ENCODE data around the gene CFAP54.
A peak's percentile ranks its signal among the peaks of the same experiment; 100 is the strongest.

CFAP54 gene

GRCh38 chr12:96606644-96607043, 117.3 kb downstream of the CFAP54 start:
- no peak overlapping the region for H4K8ac ChIP-seq (ENCODE audit: low read depth, low read length)
- H3K79me2 ChIP-seq (ENCODE audit: control insufficient read depth, insufficient read depth, low read length, poor library complexity), result no peaks in the 10 kb centered on the region
- no peak overlapping the region for H2BK120ac ChIP-seq (ENCODE audit: insufficient read depth, low read length, poor library complexity)
- no peak overlapping the region for H2AFZ ChIP-seq (ENCODE audit: insufficient read depth, low read length, poor library complexity)
- H2AK5ac ChIP-seq (ENCODE audit: low read length), result no peak overlapping the region
- peaks cover 3% of the 10 kb centered on the region for H3K9me3 ChIP-seq (ENCODE audit: insufficient read depth, low read depth, low read length)
- no peak overlapping the region for H3K23ac ChIP-seq (ENCODE audit: low read length)
- H3K9ac ChIP-seq (ENCODE audit: low read length), result no peak overlapping the region
- no peak overlapping the region for H3K27ac ChIP-seq (ENCODE audit: low read depth, low read length)
- no peak overlapping the region for H4K12ac ChIP-seq (ENCODE audit: low read depth, low read length)
- no peak overlapping the region for H4K91ac ChIP-seq (ENCODE audit: low read depth, low read length)
- H3K4me1 ChIP-seq (ENCODE audit: control insufficient read depth in 1 of 2, insufficient read depth in 2 of 2, low read length in 2 of 2), result no peaks in the 10 kb centered on the region
- H3K36me3 ChIP-seq (ENCODE audit: control insufficient read depth in 1 of 2, insufficient read depth in 2 of 2, low read length in 2 of 2), result no peaks in the 10 kb centered on the region
- no peak overlapping the region for H3K14ac ChIP-seq (ENCODE audit: low read length)
- H3K4me2 ChIP-seq (ENCODE audit: low read length), result no peak overlapping the region
- no peaks in the 10 kb centered on the region for H3K27me3 ChIP-seq (ENCODE audit: insufficient read depth, low read length)
- no peaks in the 10 kb centered on the region for H3K79me1 ChIP-seq (ENCODE audit: low read length)
- no CpG with 5 or more reads among the region's 4 CpGs for WGBS (ENCODE audit: extremely low coverage, insufficient coverage, insufficient read length)
- DNase-seq, result no peak
- no peak overlapping the region for H3K18ac ChIP-seq (ENCODE audit: low read length)
- no peak overlapping the region for H3K4me3 ChIP-seq (ENCODE audit: low read depth, low read length)
- H3K4ac ChIP-seq (ENCODE audit: low read depth, low read length), result no peak overlapping the region
- H2BK5ac ChIP-seq (ENCODE audit: low read depth, low read length, poor library complexity), result no peak overlapping the region
- H2BK12ac ChIP-seq (ENCODE audit: low read length), result no peak overlapping the region

- no peak overlapping the region for H3K9ac ChIP-seq (ENCODE audit: low read length)
- DNase-seq, result peak in 1 of 2 donors; percentile 8
- no peaks in the 10 kb centered on the region for H3K79me2 ChIP-seq (ENCODE audit: control insufficient read depth, insufficient read depth, low read length, poor library complexity)
- no peak overlapping the region for H2AK5ac ChIP-seq (ENCODE audit: low read length)
- no peak overlapping the region for H2AFZ ChIP-seq (ENCODE audit: insufficient read depth, low read length, poor library complexity)
- no peak overlapping the region for H3K4ac ChIP-seq (ENCODE audit: low read depth, low read length)
- no peak overlapping the region for H3K4me2 ChIP-seq (ENCODE audit: low read length)
- H4K8ac ChIP-seq (ENCODE audit: low read depth, low read length), result no peak overlapping the region
- H3K4me1 ChIP-seq (ENCODE audit: control insufficient read depth in 1 of 2, insufficient read depth in 2 of 2, low read length in 2 of 2), result no peaks in the 10 kb centered on the region
- H4K12ac ChIP-seq (ENCODE audit: low read depth, low read length), result no peak overlapping the region
- WGBS (ENCODE audit: extremely low coverage, insufficient coverage, insufficient read length), result no CpG with 5 or more reads among the region's 2 CpGs
- H2BK5ac ChIP-seq (ENCODE audit: low read depth, low read length, poor library complexity), result no peak overlapping the region
- H3K4me3 ChIP-seq (ENCODE audit: low read depth, low read length), result no peak overlapping the region
- no peak overlapping the region for H3K14ac ChIP-seq (ENCODE audit: low read length)
- H3K36me3 ChIP-seq (ENCODE audit: control insufficient read depth in 1 of 2, insufficient read depth in 2 of 2, low read length in 2 of 2), result no peaks in the 10 kb centered on the region
- H3K9me3 ChIP-seq (ENCODE audit: insufficient read depth, low read depth, low read length), result no peaks in the 10 kb centered on the region
- H3K18ac ChIP-seq (ENCODE audit: low read length), result no peak overlapping the region
- no peaks in the 10 kb centered on the region for H3K27me3 ChIP-seq (ENCODE audit: insufficient read depth, low read length)
- H4K91ac ChIP-seq (ENCODE audit: low read depth, low read length), result no peak overlapping the region
- no peak overlapping the region for H3K27ac ChIP-seq (ENCODE audit: low read depth, low read length)
- no peak overlapping the region for H2BK120ac ChIP-seq (ENCODE audit: insufficient read depth, low read length, poor library complexity)
- H3K79me1 ChIP-seq (ENCODE audit: low read length), result no peaks in the 10 kb centered on the region
- no peak overlapping the region for H3K23ac ChIP-seq (ENCODE audit: low read length)
- no peak overlapping the region for H2BK12ac ChIP-seq (ENCODE audit: low read length)
Observed at GRCh38 chr12:96617178-96617577, 127.8 kb downstream of the CFAP54 start.

GRCh38 chr12:96623155-96623554, 133.8 kb downstream of the CFAP54 start:
- Histone ChIP-seq H2AFZ (ENCODE audit: insufficient read depth, low read length, poor library complexity) (no peak overlapping the region), H3K14ac (ENCODE audit: low read length) (no peak overlapping the region), H3K9me3 (ENCODE audit: insufficient read depth, low read depth, low read length) (no peaks in the 10 kb centered on the region), H4K12ac (ENCODE audit: low read depth, low read length) (no peak overlapping the region), H4K91ac (ENCODE audit: low read depth, low read length) (no peak overlapping the region), H3K79me1 (ENCODE audit: low read length) (no peaks in the 10 kb centered on the region), H3K23ac (ENCODE audit: low read length) (no peak overlapping the region), H2BK5ac (ENCODE audit: low read depth, low read length, poor library complexity) (no peak overlapping the region), H3K4me1 (ENCODE audit: control insufficient read depth in 1 of 2, insufficient read depth in 2 of 2, low read length in 2 of 2) (no peaks in the 10 kb centered on the region), H3K9ac (ENCODE audit: low read length) (no peak overlapping the region), H4K8ac (ENCODE audit: low read depth, low read length) (no peak overlapping the region), H2BK120ac (ENCODE audit: insufficient read depth, low read length, poor library complexity) (no peak overlapping the region), H3K27me3 (ENCODE audit: insufficient read depth, low read length) (no peaks in the 10 kb centered on the region), H3K79me2 (ENCODE audit: control insufficient read depth, insufficient read depth, low read length, poor library complexity) (no peaks in the 10 kb centered on the region), H2BK12ac (ENCODE audit: low read length) (no peak overlapping the region), H3K36me3 (ENCODE audit: control insufficient read depth in 1 of 2, insufficient read depth in 2 of 2, low read length in 2 of 2) (no peaks in the 10 kb centered on the region), H3K4ac (ENCODE audit: low read depth, low read length) (no peak overlapping the region), H3K18ac (ENCODE audit: low read length) (no peak overlapping the region), H3K4me3 (ENCODE audit: low read depth, low read length) (no peak overlapping the region), H2AK5ac (ENCODE audit: low read length) (no peak overlapping the region), H3K4me2 (ENCODE audit: low read length) (no peak overlapping the region), H3K27ac (ENCODE audit: low read depth, low read length) (no peak overlapping the region)
- no peak for DNase-seq

- H4K8ac ChIP-seq (ENCODE audit: low read depth, low read length), result no peak overlapping the region
- no peaks in the 10 kb centered on the region for H3K4me1 ChIP-seq (ENCODE audit: control insufficient read depth in 1 of 2, insufficient read depth in 2 of 2, low read length in 2 of 2)
- no peak overlapping the region for H4K91ac ChIP-seq (ENCODE audit: low read depth, low read length)
- no peak overlapping the region for H2AFZ ChIP-seq (ENCODE audit: insufficient read depth, low read length, poor library complexity)
- H2BK5ac ChIP-seq (ENCODE audit: low read depth, low read length, poor library complexity), result no peak overlapping the region
- no peak overlapping the region for H3K4me2 ChIP-seq (ENCODE audit: low read length)
- no peaks in the 10 kb centered on the region for H3K79me1 ChIP-seq (ENCODE audit: low read length)
- no peaks in the 10 kb centered on the region for H3K9me3 ChIP-seq (ENCODE audit: insufficient read depth, low read depth, low read length)
- H2BK120ac ChIP-seq (ENCODE audit: insufficient read depth, low read length, poor library complexity), result no peak overlapping the region
- no peak overlapping the region for H3K4ac ChIP-seq (ENCODE audit: low read depth, low read length)
- no CpG with 5 or more reads among the region's 4 CpGs for WGBS (ENCODE audit: extremely low coverage, insufficient coverage, insufficient read length)
- no peak overlapping the region for H3K14ac ChIP-seq (ENCODE audit: low read length)
- H3K9ac ChIP-seq (ENCODE audit: low read length), result no peak overlapping the region
- H3K4me3 ChIP-seq (ENCODE audit: low read depth, low read length), result no peak overlapping the region
- no peak overlapping the region for H4K12ac ChIP-seq (ENCODE audit: low read depth, low read length)
- no peak overlapping the region for H2BK12ac ChIP-seq (ENCODE audit: low read length)
- no peak overlapping the region for H3K27ac ChIP-seq (ENCODE audit: low read depth, low read length)
- H3K23ac ChIP-seq (ENCODE audit: low read length), result peak overlapping the region; percentile 92
- no peak overlapping the region for H2AK5ac ChIP-seq (ENCODE audit: low read length)
- no peaks in the 10 kb centered on the region for H3K27me3 ChIP-seq (ENCODE audit: insufficient read depth, low read length)
- H3K36me3 ChIP-seq (ENCODE audit: control insufficient read depth in 1 of 2, insufficient read depth in 2 of 2, low read length in 2 of 2), result no peaks in the 10 kb centered on the region
- H3K79me2 ChIP-seq (ENCODE audit: control insufficient read depth, insufficient read depth, low read length, poor library complexity), result no peaks in the 10 kb centered on the region
- no peak overlapping the region for H3K18ac ChIP-seq (ENCODE audit: low read length)
- DNase-seq, result no peak
Observed at GRCh38 chr12:96623656-96624217, 134.4 kb downstream of the CFAP54 start.

Measured in trophoblast cell (in vitro differentiated cells and primary cell).